ENCODE measurements around the gene NAE1.
"Not testable (repeated sequence)": the region's sequence is repeated elsewhere in the genome, so short reads cannot be mapped to it uniquely, and the experiment has no call there.

The NAE1 gene

DNA sequence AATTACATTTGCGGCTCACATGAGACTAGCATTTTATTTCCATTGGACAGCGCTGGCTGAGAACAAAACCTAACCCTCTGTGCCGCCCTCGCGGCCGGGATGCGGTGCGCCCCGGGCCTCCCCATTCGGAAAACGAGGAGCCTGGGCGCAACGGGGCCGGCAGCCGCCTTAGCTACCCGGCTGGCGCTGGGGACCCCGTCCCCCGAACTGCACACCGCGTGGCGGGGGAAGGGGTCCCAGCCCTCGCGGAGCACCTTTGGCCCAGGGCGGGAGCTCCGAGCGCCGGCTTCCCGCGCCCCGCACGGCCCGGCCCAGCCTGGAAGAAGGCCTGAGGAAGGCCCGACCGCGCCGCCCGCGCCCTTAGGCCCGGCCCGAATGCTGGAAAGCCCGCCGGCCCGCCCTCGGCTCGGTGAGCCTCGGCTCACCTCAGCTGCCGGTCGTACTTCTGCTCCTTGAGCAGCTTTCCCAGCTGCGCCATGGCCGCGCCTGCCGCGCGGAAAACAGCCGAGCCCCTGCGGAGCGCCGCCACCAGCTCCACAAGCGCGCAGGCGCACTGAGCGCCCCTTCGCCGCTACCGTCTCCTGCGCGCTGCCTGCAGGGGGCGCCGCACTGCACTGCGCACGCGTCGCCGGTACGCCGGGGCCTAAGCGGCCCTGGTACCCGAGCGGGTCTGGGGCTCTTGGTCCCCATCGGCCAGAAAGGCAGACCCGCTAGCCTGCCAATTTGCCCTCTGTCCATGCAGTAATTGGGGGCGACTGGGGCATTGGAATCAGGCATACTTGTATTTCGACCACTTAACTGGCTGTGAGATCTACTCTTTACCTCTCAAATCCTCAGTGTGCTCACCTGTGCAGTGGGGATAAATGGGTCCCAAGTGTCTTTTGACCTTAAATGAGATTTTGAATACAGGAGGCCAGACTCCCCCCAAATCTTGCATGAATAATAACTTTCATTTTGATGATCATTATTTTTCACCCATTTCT is at the start of gene NAE1:
Gene NAE1, minus strand, starts transcription at position 555 of the 983 bp plus-strand sequence. Its CDS starts 77 bp downstream, at position 478.
- peak; percentile 76 for DNase-seq (ENCODE audit: low read depth, low spot score)

DNA sequence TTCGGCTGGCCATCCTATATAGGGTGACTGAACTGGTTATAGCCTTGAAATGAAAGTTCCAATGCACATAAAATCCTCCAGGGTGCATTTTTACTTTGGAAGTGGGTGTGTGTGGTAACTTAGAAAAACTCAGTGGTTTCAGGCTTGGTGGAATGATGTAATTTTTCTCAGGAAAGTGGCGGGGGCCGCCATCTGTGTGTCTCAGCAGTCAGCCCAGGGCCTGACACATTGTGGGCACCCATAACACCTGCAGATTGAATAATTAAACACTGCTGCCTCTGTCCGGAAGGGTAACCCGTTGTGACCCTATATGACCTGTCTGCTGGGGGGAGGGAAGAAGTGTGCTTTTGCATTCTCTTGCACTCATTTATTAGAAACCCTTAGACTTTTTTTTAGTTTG is 47.3 kb upstream of the NAE1 start:
- DNase-seq (ENCODE audit: low read depth, low spot score), result no peak

DNA sequence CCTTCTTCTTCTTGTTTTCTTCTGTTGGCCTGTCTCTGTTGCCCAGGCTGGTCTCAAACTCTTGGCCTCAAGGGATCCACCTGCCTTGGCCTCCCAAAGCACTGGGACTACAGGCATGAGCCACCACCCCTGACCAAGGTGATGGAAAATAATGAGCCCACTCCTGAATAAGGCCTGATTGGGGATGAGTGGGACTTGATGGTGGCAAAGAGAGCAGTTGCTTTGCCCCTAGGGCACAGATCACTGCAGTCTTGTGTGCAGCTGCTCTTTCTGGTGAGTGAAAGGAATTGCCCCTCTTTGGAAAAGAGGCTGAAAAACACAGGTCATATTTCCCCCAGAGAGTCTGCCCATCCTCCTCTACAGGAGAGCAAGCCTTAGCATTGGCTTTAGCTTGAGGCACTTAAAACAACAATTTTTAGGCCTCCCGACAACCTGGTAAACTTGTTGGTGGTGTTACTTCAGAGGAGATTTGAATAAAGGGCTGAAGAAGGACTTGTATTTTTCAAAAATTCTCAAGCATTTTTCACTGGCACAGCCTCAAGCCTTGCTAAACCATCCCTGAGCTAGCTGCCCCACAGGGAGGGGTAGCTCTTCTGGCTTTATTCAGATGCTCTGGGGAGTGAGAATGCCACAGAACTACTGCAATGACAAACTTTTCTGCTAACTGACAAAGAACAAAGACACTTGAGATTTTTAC is 43.5 kb upstream of the NAE1 start:
- no peak for DNase-seq (ENCODE audit: low read depth, low spot score)

DNA sequence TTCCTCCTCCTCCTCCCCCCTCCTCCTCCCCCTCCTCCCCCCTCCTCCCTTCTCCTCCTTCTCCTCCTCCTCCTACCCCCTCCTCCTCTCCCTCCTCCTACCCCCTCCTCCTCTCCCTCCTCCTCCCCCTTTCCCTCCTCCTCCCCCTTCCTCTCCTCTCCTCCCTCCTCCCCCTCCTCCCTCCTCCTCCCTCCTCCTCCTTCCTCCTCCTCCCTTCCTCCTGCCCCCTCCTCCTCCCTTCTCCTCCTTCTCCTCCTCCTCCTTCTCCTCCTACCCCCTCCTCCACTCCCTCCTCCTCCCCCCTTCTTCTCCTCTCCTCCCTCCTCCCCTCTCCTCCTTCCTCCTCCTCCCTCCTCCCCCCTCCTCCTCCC is 42.9 kb upstream of the NAE1 start:
- DNase-seq (ENCODE audit: low read depth, low spot score), result no peak

DNA sequence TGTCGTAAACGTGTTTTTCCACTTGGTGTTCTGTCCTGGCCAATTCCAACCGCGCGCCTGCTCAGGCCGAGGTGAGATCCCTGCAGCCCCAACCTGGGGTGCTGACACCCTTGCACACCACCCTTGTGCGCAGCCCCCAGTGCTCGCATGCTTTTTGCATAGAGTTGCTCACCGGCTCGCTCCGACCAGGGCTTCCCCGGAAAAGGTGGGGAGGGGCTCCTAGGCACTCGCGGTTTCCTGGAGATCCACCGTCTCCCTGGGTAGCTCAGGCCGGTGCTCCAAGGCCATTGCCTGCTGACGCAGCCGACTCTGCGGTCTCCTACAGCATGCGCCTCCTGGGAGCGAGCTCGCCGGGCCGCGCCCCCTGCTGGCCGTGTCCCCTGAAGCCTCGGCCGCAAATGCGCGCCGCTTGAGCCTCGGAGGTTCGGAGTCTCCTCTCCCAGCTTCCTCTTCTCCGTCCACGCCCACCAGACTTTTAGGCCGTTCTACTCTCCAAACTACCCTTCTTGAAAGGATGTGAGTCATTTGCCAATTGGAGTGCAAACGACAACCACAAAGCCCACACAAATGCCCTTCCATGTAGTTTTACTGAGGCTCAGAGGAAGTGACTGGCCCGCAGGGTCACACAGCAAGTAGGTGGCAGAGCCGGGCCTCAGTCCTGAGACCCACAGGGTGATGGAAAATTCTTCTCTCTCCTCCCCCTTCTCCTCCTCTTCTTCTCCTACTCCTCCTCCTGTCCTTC is 42.3 kb upstream of the NAE1 start:
- DNase-seq (ENCODE audit: low read depth, low spot score), result peak; percentile 89

DNA sequence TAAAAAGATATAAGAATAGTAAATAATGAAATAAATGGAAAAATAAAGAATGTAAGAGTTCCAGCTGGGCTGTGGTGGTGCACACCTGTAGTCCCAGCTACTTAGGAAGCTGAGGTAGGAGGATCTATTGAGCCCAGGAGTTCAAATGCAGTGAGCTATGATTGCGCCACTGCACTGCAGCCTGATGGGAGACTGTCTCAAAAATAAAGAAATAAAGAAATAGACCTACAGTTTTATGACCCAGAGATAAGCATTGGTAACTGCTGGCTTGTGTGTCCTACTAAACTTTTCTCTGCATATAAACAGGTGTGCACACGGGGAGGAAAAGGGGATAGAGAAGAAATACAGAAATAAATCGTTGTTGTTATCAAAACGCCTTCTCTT is 41.8 kb upstream of the NAE1 start:
- no peak for DNase-seq (ENCODE audit: low read depth, low spot score)

DNA sequence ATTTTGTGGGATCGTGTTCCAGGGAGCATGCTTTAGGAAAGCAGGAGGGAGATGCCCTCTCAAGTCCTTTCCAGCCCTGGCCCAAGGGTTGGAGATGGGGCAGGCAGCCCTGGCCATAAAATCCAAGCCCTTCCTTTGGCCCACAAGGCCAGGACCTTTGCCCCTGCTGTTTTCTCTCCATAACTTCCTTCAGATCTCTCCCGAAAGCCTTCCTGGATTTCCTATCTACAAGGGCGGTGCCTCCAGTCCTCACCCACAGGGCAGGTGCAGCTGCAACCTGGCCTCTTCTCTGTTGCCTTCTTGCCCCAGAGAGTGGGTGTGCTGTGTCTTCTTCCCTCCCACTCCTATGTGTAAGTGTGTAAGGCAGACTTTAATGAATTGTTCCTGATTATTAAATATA is 41.1 kb upstream of the NAE1 start:
- DNase-seq (ENCODE audit: low read depth, low spot score), result no peak

DNA sequence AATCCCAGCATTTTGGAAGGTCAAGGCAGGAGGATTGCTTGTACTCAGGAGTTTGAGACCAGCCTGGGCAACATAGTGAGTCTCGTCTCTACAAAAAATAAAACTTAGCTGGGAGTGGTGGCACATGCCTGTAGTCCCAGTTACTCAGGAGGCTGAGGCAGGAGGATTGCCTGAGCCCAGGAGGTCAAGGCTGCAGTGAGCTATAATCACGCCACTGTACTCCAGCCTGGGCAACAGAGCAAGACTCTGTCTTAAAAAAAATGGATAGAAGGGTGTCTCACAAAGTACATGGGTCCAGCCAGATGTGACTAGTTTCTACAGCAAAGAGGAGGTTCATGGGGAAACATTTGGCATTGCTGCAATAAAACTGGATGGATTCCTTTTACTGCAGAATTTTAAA is 40.6 kb upstream of the NAE1 start:
- not testable (repeated sequence) for DNase-seq (ENCODE audit: low read depth, low spot score)

DNA sequence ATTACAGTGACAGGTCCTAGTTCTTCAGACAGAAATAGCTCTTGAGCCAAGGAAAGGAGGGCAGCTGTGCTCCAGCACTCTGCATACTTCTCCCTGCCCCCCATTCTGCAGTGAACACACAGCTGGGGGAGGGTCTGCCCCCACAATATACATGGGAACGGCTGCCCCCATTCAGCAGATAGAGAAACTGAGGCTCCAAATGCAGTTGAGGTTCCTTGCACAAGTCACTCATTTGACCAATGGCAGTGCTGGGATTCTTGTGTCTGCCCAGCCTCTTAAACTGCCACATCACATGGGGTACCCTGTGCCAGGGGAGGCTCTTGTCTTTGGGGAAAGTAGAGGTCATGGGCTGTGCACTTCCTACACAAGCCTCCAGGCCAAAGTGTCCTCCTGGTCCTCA is 38.6 kb upstream of the NAE1 start:
- DNase-seq (ENCODE audit: low read depth, low spot score), result no peak

DNA sequence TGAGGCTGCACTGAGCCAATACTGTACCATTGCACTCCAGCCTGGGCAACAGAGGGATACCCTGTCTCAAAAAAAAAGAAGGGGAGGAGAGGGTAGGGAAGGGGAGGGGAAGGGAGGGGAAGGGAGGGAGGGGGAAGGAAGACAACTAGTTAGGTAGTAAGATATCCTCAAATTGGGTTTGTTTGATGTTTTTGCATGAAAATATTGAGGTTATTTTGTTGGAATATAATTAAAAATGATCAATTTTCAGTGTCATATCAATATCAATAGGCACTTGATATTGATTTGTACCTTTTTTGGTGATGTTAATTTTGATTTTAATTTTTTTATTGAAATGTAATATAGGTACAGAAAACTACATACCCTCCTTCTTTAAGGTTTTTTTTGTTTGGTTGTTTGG is 32.9 kb upstream of the NAE1 start:
- DNase-seq (ENCODE audit: low read depth, low spot score), result no peak

DNA sequence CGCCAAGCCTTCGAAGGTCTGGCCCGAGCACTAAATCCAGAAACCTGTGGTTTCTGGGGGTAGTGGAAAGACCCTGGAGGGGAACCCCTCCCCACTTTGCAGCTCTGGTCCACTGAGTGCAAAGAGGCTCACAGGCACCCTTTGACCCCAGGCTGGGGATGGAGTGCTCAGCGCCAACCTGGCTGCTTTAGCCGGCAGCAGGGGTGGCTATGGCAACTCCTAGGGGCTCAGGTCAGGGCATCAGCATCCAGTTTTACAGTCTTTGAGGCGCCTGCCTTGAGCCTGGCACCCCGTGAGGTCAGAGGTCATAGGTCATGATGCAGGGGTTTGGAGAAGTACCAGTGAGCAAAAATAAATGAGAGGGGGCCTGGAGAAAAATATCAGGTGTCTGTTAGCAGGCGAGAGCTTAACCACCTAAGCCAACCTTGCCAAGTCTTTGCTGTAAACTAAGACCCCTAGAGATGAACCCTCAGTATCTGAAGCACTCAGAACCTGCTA is 31.3 kb upstream of the NAE1 start:
- no peak for DNase-seq (ENCODE audit: low read depth, low spot score)

DNA sequence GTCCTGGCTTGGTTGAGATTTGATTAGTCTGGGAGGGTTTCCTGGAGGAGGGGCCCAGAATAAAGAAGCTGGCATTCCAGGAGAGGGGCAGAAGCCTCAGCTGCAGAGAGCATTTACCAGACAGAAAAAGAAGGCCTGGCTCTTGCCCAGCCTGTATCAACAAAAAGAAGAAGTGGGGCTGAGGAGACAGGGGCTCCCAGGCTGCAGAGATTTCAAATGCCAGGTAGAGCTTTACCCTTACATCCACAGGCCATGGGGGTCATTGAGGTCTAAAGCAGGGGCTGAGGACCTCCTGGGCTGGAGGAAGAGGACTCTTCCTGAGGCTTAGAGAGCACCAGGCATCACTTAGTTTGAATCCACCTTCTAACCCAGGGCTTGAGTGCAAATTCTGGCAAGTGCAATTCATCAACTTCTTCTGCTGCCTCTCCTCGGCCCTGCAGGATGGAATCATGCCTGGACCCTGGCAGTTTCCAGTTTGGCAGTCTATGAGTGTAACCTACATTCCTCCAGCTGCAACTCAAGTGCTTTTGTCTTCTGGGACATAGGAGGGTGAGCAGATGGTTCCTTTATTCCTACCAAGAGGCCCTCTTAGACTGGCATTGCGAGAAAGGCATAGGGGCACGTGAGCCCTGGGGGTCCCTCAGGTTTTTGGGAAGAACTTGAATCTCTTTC is 28.8 kb upstream of the NAE1 start:
- no peak for DNase-seq (ENCODE audit: low read depth, low spot score)

DNA sequence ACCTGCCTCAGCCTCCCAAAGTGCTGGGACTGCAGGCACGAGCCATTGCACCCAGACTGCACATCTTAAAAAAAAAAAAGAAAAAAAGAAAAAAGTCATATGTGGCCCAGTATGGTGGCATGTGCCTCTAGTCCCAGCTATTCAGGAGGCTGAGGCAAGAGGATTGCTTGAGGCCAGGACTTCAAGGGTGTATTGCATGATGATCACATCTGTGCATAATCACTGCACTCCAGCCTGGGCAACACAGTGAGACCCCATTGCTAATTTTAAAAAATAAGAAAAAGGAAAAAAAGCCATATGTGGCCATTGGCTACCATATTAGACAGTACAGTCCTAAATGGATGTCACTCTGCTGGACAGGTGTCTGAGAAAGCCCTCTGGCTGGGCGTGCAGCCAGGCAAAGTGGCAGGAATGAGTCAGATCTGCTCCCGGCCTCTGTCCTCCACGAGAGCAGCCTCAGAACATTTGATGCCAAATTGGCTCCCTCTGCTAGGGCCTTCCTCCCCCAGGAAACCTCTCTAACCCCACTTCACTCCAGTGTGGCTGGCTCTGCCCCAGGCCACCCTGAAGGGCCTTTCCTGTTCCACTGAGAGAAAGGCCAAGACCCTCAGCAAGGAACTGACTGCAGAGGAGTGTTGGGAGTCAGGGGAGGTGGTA is 28.1 kb upstream of the NAE1 start:
- no peak for DNase-seq (ENCODE audit: low read depth, low spot score)

DNA sequence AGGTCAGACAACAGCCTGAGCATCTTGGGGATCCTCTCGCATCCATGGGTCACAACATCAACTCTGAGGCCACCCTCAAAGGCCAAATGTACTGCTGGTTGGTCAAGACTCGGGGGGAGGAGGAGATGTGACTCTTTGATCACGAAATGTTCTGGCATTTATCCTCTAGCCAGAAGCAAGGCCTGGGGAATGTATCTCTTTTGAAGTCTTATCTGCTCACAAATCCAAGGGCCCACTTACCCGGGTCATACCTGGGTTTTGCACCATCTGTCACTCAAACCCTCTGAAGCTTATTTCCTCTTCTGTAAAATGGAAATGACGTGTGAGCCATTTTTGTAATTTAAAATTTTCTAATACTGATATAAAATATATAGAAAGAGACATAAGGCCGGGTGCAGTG is 26.7 kb upstream of the NAE1 start:
- DNase-seq (ENCODE audit: low read depth, low spot score), result no peak

DNA sequence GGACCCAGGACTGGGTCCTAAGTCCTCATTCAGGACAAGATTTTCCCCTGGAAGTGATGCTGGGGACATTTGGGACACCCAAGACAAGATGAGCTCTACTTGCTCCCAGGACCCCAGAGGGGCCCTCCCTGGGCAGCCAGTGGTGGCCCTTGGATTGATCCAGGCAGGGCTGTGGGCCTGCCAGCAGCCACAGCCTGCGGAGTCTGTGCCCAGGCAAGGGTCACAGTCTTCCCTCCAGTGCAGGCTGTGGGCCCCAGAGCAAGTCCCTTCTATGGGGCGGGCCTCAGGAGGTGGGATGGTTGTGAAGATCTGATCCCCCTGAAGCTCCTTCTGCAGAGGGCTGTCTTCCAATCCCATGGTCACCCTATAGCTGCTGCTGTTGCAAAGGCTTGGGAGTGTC is 26.0 kb upstream of the NAE1 start:
- no peak for DNase-seq (ENCODE audit: low read depth, low spot score)

DNA sequence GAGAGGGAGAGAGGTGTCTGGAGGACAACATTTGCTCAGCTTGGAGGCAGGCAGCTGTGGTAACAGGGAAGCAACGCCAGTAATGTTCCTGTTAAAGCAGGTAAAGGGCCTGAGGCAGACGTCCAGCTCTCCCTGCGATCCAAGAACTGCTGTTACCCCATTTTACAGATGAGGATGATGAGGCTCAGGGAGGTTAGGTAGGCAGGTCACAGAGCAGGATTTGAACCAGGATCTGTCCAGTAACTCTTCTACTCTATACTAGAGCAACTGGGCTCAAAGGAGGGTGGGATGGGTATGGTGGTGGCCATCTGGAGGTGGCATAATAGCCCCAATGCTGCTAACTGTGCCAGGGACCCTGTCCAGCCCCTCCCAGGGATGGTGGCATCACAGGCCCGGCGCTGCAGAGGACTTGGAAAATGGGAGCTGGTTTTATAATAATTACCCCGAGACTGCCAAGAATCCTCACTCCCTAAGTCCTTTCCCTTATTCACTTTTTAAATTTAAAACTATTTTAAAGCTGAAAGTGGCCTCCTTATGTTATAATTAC is 25.5 kb upstream of the NAE1 start:
- DNase-seq (ENCODE audit: low read depth, low spot score), result no peak

DNA sequence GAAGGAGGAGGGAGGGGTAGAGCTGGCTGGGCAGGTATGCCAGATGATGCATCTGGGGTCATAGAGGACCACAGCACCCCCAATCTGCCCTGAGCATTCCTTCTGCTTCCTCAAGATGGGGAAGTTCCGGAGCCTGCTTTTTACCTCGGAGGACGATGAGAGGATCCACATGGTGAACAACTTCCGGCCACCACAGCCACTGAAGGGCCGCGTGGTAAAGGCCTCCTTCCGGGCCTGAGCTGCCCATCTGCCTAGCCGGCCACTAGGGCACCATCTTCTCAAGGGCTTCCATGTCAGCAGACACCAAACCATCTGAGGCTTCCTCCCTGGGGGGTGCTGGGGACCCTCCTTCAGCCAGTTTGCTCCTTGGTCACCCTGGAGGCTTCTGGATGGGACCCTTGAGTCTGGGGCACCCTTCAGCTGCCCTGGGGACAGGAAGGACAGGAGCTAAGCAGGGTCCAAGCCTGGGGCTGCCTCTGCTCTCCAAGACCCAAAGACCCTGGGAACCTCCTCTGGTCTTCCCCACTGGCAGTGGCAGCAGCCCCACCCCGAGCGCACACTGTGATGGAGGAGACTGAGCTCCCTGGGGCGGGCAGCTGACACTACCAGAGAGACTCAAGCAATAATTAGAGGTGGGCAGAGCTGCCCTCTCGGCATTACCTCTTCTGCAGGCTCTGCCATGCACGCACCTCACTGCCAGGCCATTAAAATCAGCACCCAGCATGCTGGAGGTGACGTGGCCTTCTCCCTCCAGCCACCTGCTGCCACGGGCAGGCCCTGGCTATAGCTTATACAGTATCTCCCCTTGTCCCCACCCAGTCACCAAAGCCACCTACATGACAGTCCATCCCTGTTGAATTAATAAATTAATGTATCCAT is 22.7 kb upstream of the NAE1 start:
- no peak for DNase-seq (ENCODE audit: low read depth, low spot score)

DNA sequence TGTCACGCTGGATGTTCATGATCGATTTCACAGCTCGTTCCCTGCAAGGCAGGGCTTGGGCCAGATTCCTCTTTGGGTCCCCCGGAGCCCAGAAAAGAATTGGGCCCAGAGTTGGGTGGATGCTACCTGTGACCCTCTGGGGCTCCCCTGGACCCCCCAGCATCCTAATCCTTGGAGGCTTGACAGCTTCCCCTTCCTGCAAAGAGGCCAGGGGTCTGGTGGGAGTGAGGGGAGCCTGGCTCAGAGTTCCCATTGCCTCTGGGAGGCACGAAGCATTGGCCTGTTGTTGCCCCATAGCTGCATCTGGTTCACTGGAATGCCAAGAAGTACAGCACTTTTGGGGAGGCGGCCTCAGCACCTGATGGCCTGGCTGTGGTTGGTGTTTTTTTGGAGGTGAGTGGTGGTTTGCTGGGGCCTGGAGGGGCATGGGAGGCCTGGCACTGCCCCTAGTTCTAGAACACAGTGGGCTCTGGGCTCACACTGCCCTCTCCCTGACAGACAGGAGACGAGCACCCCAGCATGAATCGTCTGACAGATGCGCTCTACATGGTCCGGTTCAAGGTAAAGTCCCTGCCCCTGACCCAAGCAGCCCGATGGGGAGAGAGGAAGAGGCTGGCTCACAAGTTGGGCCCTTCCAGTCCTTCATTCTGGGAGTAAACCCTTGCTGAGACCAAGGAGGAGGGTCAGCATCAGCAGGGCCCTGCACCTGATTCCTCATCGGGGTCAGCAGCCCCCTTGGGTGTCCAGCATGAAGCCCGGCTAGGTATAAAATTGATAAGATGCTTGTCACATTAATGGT is 20.6 kb upstream of the NAE1 start:
- no peak for DNase-seq (ENCODE audit: low read depth, low spot score)
